Osteoblast (primary cell): ENCODE data around the gene ADARB1. TPM values are rescaled to one million over a fixed set of nuclear protein-coding genes. Genes with fewer than 3 reads are reported as not detected.

ENCODE experiments used
- DNase-seq: peaks from one replicate; pipeline ENCODE4 v3.0.0; 2011; ENCODE audit warnings: low spot score, mixed read lengths; ENCODE audit not compliant: insufficient read length; ENCODE audit errors: missing footprints
- H2AFZ ChIP-seq: 2 replicates; pipeline ENCODE4 v1.6.0; 2011; ENCODE audit warnings: mild to moderate bottlenecking, low read length
- H3K27ac ChIP-seq: 2 replicates; pipeline ENCODE4 v1.5.1; 2011; ENCODE audit warnings: mild to moderate bottlenecking, low read depth, low read length, moderate library complexity
- H3K27me3 ChIP-seq: 2 replicates; pipeline ENCODE4 v1.6.0; 2012; ENCODE audit warnings: mild to moderate bottlenecking, control low read depth, inconsistent platforms, low read length, moderate library complexity; ENCODE audit not compliant: insufficient read depth
- H3K36me3 ChIP-seq: 2 replicates; pipeline ENCODE4 v1.5.1; 2011; ENCODE audit warnings: mild to moderate bottlenecking, low read length, control low read depth, moderate library complexity; ENCODE audit not compliant: insufficient read depth
- H3K4me1 ChIP-seq: 2 replicates; pipeline ENCODE4 v1.5.1; 2011; ENCODE audit warnings: mild to moderate bottlenecking, low read length, control low read depth, moderate library complexity; ENCODE audit not compliant: insufficient read depth
- H3K4me2 ChIP-seq: 2 replicates; pipeline ENCODE4 v1.6.0; 2011; ENCODE audit warnings: mild to moderate bottlenecking, low read length; ENCODE audit not compliant: insufficient read depth
- H3K4me3 ChIP-seq: fragments of 200-600 bp; sonication (generic); 3 replicates; pipeline ENCODE4 v1.5.1; 2012; ENCODE audit warnings: mild to moderate bottlenecking, low read length, inconsistent platforms; ENCODE audit not compliant: insufficient read depth
- H3K79me2 ChIP-seq: 2 replicates; pipeline ENCODE4 v1.6.0; 2012; ENCODE audit warnings: mild to moderate bottlenecking, low read length, control low read depth, inconsistent platforms; ENCODE audit not compliant: insufficient read depth
- H3K9me3 ChIP-seq: 2 replicates; pipeline ENCODE4 v1.5.1; 2011; ENCODE audit warnings: low read depth, low read length, control low read depth
- H4K20me1 ChIP-seq: 2 replicates; pipeline ENCODE4 v1.6.0; 2012; ENCODE audit warnings: mild to moderate bottlenecking, low read length, control low read depth; ENCODE audit not compliant: insufficient read depth
- CTCF ChIP-seq: IDR thresholded peaks from 2 replicates; pipeline ENCODE4 v1.5.1; 2011; ENCODE audit warnings: mild to moderate bottlenecking, low read depth, low read length, moderate library complexity; ENCODE audit errors: extremely low read depth
- total RNA-seq: library from RNA; depleted of rRNA; stranded (reverse); fragments of >200 nt; gene quantifications from 2 replicates; pipeline ENCODE4 v1.2.3, GENCODE V29; 2012

ADARB1 gene
- total RNA-seq, 1 donor = 19.5 TPM

DNA sequence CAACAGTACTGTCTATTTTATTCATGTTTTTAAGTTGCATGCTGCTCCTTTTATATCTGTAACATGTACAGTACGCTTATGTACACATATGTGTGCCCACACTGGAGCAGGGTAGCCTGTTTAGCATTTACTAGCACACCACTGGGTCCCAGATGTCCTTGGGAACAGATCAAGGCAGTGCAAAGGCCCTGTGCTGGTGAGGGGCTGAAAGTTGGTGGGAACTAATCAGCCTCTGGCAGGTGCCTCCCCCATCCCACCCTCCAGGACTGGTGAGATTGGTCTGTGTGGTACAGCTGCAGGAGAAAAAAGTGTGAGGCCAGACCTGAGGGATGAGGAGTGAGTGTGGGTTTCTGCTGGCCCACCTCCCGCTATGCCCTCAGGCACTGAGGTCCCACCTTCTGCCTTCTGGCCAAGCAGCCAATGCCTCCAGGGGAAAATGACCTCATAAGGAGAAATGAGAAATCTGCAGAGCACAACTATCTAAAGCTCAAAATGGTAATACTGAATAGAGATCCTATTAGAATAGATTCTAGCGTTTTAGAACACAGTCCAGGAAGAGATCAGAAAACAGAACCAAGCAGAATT, 154.4 kb downstream of the ADARB1 start:
- Histone ChIP-seq H2AFZ (no peak overlapping the region), H3K4me2 (peak overlapping the region; percentile 33), H3K4me3 (no peak overlapping the region), H3K9me3 (no peaks in the 10 kb centered on the region), H3K36me3 (no peaks in the 10 kb centered on the region), H3K4me1 (peaks cover 24% of the 10 kb centered on the region), H4K20me1 (peaks cover 7% of the 10 kb centered on the region), H3K27me3 (peaks cover 44% of the 10 kb centered on the region), H3K79me2 (no peaks in the 10 kb centered on the region), H3K27ac (peak overlapping the region; percentile 69)
- DNase-seq = no peak
- no peak for TF ChIP-seq CTCF

GRCh38 chr21:45231705-45232104, 157.3 kb downstream of the ADARB1 start:
- no peaks in the 10 kb centered on the region for H3K36me3 ChIP-seq
- no peak overlapping the region for H3K4me3 ChIP-seq
- H4K20me1 ChIP-seq = peaks cover 7% of the 10 kb centered on the region
- H3K9me3 ChIP-seq = no peaks in the 10 kb centered on the region
- no peak for DNase-seq
- H3K4me1 ChIP-seq = peaks cover 24% of the 10 kb centered on the region
- H3K27ac ChIP-seq = no peak overlapping the region
- no peak for TF ChIP-seq CTCF
- no peaks in the 10 kb centered on the region for H3K79me2 ChIP-seq
- no peak overlapping the region for H2AFZ ChIP-seq
- no peak overlapping the region for H3K4me2 ChIP-seq
- peaks cover 58% of the 10 kb centered on the region for H3K27me3 ChIP-seq

GRCh38 chr21:45234127-45234526, 159.7 kb downstream of the ADARB1 start:
- no peak for TF ChIP-seq CTCF
- no peak overlapping the region for H2AFZ ChIP-seq
- H3K4me3 ChIP-seq = peak overlapping the region; percentile 33
- H3K27me3 ChIP-seq = peaks cover 73% of the 10 kb centered on the region
- H3K9me3 ChIP-seq = no peaks in the 10 kb centered on the region
- H4K20me1 ChIP-seq = no peaks in the 10 kb centered on the region
- no peaks in the 10 kb centered on the region for H3K79me2 ChIP-seq
- no peaks in the 10 kb centered on the region for H3K4me1 ChIP-seq
- H3K27ac ChIP-seq = no peak overlapping the region
- H3K4me2 ChIP-seq = no peak overlapping the region
- no peak for DNase-seq
- H3K36me3 ChIP-seq = no peaks in the 10 kb centered on the region

GRCh38 chr21:45234965-45235364, 160.6 kb downstream of the ADARB1 start:
- peak; percentile 10 for DNase-seq
- no peak overlapping the region for H3K27ac ChIP-seq
- no peaks in the 10 kb centered on the region for H3K36me3 ChIP-seq
- no peak overlapping the region for H2AFZ ChIP-seq
- no peaks in the 10 kb centered on the region for H3K79me2 ChIP-seq
- no peak overlapping the region for H3K4me2 ChIP-seq
- H3K9me3 ChIP-seq = no peaks in the 10 kb centered on the region
- TF ChIP-seq CTCF = no peak
- H3K4me1 ChIP-seq = no peaks in the 10 kb centered on the region
- no peaks in the 10 kb centered on the region for H4K20me1 ChIP-seq
- no peak overlapping the region for H3K4me3 ChIP-seq
- H3K27me3 ChIP-seq = peaks cover 73% of the 10 kb centered on the region
